8988T (cell line): Measurements from ENCODE around the gene TNIK.
"Not testable (repeated sequence)": the region's sequence is repeated elsewhere in the genome, so short reads cannot be mapped to it uniquely, and the experiment has no call there.

Experiments
- DNase-seq: peaks from one replicate; pipeline ENCODE4 v3.0.0; 2011

Gene TNIK

GRCh38 chr3:171383206-171384018 lies 76.8 kb downstream of the TNIK start:
- DNase-seq = no peak

- not testable (repeated sequence) for DNase-seq
Observed at GRCh38 chr3:171382347-171382746, 77.9 kb downstream of the TNIK start.

- no peak for DNase-seq
Observed at GRCh38 chr3:171380711-171381425, 79.3 kb downstream of the TNIK start.

- no peak for DNase-seq
Observed at GRCh38 chr3:171379961-171380483, 80.2 kb downstream of the TNIK start.

GRCh38 chr3:171379281-171379680 lies 80.9 kb downstream of the TNIK start:
- no peak for DNase-seq

GRCh38 chr3:171378586-171378985 lies 81.6 kb downstream of the TNIK start:
- DNase-seq = no peak

GRCh38 chr3:171377859-171378258 lies 82.3 kb downstream of the TNIK start:
- DNase-seq = no peak

- DNase-seq = no peak
Observed at GRCh38 chr3:171376596-171376947, 83.6 kb downstream of the TNIK start.

- DNase-seq = no peak
Observed at GRCh38 chr3:171375666-171376595, 84.3 kb downstream of the TNIK start.

- DNase-seq = no peak
Observed at GRCh38 chr3:171374661-171375285, 85.4 kb downstream of the TNIK start.

- DNase-seq = no peak
Observed at GRCh38 chr3:171374260-171374659, 85.9 kb downstream of the TNIK start.

GRCh38 chr3:171373711-171374110 lies 86.5 kb downstream of the TNIK start:
- DNase-seq = no peak

GRCh38 chr3:171372694-171373093 lies 87.5 kb downstream of the TNIK start:
- no peak for DNase-seq

GRCh38 chr3:171371354-171371753 lies 88.9 kb downstream of the TNIK start:
- DNase-seq = no peak

GRCh38 chr3:171369156-171369555 lies 91.0 kb downstream of the TNIK start:
- no peak for DNase-seq

GRCh38 chr3:171366738-171367137 lies 93.5 kb downstream of the TNIK start:
- not testable (repeated sequence) for DNase-seq

GRCh38 chr3:171366043-171366442 lies 94.2 kb downstream of the TNIK start:
- DNase-seq = no peak

GRCh38 chr3:171365489-171365888 lies 94.7 kb downstream of the TNIK start:
- no peak for DNase-seq

- no peak for DNase-seq
Observed at GRCh38 chr3:171364500-171364899, 95.7 kb downstream of the TNIK start.

GRCh38 chr3:171363202-171363601 lies 97.0 kb downstream of the TNIK start:
- no peak for DNase-seq

GRCh38 chr3:171362575-171362974 lies 97.6 kb downstream of the TNIK start:
- DNase-seq = no peak

GRCh38 chr3:171358881-171359198 lies 101.4 kb downstream of the TNIK start:
- no peak for DNase-seq
